ENCODE results near the gene ZNF488. TPM values are rescaled to one million over a fixed set of nuclear protein-coding genes. Genes with fewer than 3 reads are reported as not detected.

Gene ZNF488
- polyA plus RNA-seq, 4 donors: 4.1 to 6.8 (median 5.6) TPM

- no peak for DNase-seq (ENCODE audit: low read depth in 4 of 4, low spot score in 2 of 4)
These were observed 15.5 kb downstream of the ZNF488 start for GRCh38 chr10:47368431-47369180.

DNA sequence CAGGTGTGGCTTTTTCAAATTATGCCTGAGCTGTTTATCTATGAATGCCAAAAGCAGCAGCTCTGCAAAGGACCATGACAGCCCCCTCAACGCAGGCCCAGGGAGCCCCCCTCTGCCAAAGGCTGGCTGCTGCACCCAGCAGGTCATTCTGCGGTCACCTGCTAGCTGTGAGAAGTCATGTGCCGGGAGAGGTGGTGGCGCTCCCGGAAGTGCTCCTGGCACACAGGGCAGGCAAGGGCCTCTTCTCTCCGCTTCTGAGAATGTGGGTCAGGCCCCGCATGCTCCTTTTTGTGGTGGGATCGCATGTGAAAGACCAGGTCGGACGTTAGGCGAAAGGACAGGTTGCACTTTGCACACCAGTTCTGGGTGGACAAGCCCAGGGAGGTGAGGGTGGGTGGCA, 16.4 kb downstream of the ZNF488 start:
- no peak for DNase-seq (ENCODE audit: low read depth in 4 of 4, low spot score in 2 of 4)

DNA sequence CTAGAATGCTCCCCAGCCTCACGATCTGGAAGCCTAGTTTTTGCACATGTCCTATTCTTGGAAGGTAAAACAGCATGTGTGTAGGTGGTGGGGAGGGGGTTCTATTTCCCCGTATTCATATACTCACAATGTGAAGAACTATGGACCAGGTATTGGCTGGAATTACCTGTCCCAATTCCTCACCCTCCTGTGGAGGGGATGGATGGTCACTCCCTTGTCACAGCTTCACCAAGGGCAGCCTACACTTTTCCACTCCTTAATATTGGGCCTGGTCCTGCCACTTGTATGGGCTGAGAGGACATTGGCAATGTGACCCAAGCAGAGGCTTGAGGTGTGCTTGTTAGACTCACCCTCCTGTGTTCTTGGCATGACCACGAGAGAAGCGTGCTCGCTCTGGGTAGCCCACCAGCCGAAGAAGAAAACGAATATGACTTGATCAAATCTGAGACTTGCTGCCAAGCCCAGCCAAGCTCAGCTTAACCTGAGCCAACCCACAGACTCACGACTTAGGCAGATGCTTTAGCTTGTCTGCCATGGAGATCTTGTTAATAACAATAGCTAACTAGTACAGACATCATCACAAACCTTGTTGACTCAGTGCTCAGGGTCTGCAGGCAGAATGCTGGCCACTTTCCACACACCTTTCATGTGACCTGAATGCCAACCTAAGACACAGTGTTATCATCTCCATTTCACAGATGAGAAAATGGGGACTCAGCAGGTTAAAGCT, 17.2 kb downstream of the ZNF488 start:
- DNase-seq (ENCODE audit: low read depth in 4 of 4, low spot score in 2 of 4): no peak

DNA sequence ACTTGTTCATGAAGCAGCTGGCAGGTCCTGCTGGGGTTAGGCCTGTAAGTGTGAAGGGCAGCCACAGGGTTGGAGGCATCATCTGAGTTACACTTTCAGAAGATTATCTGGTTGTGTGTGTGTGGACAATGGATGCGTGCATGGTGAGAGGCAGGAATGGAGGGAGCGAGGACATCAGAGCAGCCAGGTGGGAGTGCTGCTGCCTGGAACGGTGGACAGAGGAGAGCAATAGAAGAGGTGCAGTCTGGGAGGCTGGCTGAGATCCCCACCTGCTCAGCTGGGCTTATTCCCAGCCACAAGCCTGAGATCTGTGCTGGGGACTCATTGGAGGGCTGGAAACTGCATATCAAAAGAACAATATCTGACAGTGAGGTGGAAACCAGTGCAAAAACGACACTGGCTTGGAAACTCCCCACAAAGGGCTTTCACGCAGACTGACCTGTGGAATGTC, 17.9 kb downstream of the ZNF488 start:
- DNase-seq (ENCODE audit: low read depth in 4 of 4, low spot score in 2 of 4): no peak

GRCh38 chr10:47365431-47366180, 18.5 kb downstream of the ZNF488 start:
- no peak for DNase-seq (ENCODE audit: low read depth in 4 of 4, low spot score in 2 of 4)

DNA sequence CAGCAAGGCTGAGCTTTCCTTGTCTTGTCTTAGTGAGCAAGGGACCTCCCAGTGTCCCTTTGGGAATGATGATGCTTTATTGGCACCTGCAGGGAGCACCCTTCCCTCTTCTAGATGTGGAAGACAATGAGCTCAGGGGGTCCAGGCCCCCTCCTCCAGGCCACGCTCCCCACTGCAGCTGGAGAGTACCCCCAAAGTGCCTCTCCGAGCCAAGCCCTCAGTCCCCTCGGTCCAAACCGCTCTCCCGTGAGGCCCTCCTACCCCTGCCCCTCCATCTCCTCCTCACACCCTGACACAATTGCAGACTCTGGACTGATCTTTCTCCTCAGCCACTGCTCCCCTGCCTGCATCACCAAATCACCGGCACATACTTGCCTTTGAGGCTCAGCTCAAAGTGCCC, 19.2 kb downstream of the ZNF488 start:
- no peak for DNase-seq (ENCODE audit: low read depth in 4 of 4, low spot score in 2 of 4)

- DNase-seq (ENCODE audit: low read depth in 4 of 4, low spot score in 2 of 4): no peak
These were observed 19.7 kb downstream of the ZNF488 start for GRCh38 chr10:47364366-47364765.

DNA sequence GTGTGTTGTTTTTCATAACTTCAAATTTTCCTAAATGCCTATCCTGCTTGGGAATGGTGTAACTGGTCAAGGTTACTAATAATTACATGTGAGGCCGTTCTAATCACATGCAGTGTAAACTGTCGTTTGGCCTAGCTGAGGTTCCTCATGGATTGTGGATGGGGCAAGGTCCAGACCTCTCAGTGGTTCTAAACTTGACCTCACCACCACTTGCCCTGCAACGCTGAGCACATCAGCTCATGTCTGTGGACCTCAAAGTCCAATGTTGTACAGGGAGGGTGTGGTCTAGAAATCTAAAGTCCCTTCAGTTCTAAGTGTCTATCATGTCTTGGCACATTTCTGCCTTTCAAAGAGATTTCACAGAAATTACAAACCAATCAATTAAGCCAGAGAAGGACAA, 20.3 kb downstream of the ZNF488 start:
- no peak for DNase-seq (ENCODE audit: low read depth in 4 of 4, low spot score in 2 of 4)

- no peak for DNase-seq (ENCODE audit: low read depth in 4 of 4, low spot score in 2 of 4)
These were observed 21.9 kb downstream of the ZNF488 start for GRCh38 chr10:47362199-47362598.

DNA sequence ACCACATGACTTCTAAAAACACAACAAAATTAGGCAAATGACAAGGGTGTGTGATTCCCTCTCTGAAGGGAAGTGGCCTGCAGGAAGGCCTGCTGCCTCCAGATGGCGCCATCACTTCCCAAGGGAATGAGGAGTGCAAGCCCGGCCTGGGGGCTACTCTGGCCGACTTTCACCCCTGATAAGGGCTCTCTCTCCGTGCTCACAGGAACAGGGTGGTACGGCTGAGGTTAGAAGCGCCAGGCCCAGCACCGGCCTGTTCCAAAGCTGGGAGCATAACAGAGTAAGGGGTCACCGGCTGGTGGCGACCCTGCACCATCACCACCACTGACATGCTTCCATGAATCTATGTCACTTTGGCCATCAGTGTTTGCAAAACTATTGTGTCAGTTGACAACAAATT, 22.8 kb downstream of the ZNF488 start:
- DNase-seq (ENCODE audit: low read depth in 4 of 4, low spot score in 2 of 4): no peak

DNA sequence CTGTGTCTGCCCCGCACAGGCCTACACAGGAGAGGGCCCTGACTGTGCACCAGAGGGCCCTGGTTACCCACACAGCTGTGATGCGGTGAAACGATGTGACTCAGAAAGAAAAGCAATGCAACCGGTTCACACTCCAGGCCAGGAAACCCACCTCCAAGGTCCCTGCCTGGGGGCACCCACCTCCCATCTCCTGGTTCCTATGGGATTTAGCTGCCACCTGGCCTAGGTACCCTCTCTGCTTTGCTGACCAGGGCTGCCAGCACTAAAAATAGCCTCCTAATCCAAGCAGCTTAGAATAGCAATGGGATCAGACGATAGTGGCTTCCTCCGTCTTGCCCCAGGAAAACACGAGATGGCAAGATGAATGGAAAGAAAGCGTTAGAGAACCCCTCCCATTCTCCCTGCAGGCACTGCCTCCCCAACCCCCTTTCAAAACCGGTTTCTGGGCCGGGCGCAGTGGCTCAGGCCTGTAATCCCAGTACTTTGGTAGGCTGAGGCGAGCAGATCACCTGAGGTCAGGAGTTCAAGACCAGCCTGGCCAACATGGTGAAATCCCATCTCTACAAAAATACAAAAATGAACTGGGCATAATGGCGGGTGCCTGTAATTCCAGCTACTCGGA, 23.6 kb downstream of the ZNF488 start:
- DNase-seq (ENCODE audit: low read depth in 4 of 4, low spot score in 2 of 4): no peak

GRCh38 chr10:47359626-47360418, 24.3 kb downstream of the ZNF488 start:
- DNase-seq (ENCODE audit: low read depth in 4 of 4, low spot score in 2 of 4): no peak

DNA sequence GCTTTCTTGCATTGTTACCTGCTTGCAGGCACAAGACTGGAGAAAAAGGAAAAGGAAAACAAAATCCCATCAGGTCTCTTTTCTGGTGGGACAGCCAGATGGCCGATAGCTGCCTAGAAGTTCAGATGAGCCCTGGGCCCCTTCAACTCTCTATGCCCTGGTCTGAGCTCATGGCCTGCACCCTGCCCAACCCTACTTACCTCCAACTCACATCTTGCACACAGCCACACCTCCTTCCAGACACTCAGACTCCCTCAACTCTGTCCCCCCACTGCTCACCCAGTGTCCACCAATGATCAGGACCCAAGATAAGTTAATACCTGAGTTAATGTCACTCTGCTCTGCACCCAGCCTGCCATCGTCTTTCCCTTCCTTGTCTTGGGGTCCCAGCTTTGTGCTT, 25.0 kb downstream of the ZNF488 start:
- DNase-seq (ENCODE audit: low read depth in 4 of 4, low spot score in 2 of 4): no peak

DNA sequence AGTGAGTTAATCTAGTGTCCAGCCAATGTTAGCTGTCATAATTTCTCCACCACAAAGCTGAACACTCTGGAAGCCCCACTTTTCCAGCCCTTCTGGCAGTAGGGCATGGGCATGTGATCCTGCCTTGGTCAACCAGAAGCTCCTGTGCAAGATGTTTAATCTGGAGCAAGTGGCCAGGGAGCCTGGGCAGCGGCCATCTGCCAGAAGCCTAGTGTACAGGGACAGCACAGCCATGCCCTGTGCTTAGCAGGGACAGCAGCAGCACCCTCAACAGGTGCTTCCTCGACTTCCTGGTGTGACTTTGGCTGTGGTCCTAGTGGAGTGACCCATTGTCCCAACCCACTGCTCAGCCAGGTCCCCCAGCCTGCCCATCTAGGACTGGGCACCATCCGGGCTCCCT, 25.6 kb downstream of the ZNF488 start:
- no peak for DNase-seq (ENCODE audit: low read depth in 4 of 4, low spot score in 2 of 4)

DNA sequence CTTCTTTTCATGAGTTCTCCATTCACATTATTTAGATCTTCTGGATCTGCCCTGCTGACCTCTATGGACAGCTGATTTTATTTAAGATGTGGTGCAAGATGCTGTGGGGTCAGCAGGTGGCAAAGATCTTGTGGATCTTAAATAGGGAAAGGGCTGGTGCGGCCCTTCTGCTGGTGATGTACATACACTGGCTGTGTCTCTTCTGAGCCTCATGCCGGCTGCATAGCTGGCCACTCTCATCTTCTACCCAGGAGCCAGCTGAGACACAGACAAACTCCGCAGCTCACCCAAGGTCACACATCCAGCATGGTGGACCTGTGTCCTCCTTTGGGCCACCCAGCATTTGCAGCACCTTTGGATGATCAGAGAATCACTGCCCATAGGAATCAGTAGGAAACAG, 26.2 kb downstream of the ZNF488 start:
- no peak for DNase-seq (ENCODE audit: low read depth in 4 of 4, low spot score in 2 of 4)

DNA sequence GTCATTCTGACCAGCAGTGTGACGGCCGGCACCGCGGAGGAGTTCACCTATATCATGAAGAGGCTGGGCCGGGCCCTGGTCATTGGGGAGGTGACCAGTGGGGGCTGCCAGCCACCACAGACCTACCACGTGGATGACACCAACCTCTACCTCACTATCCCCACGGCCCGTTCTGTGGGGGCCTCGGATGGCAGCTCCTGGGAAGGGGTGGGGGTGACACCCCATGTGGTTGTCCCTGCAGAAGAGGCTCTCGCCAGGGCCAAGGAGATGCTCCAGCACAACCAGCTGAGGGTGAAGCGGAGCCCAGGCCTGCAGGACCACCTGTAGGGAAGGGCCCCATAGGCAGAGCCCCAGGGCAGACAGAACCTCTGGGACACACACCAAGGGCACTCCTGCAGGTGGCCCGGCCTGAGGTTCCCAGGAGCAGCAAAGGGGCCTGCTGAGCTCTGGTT, 26.9 kb downstream of the ZNF488 start:
- no peak for DNase-seq (ENCODE audit: low read depth in 4 of 4, low spot score in 2 of 4)

DNA sequence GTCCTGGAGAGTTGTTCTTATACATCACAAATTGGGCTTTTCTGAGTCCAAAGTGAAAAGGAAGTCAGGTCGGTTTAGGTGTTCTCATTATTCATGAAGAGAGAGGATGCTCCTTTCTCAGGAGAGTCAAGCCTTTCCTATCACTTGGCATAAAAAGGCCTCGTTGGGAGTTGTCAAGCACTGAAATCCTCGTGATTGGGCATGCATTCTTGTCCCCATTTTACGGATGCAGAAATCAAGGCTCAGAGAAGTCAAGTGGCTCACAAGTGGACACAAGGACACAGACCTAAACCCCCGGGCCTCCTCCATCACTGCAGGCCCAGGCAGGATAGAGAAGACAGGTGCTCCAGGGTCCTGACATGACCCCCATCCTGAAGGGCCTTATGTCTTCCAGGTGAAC, 27.4 kb downstream of the ZNF488 start:
- no peak for DNase-seq (ENCODE audit: low read depth in 4 of 4, low spot score in 2 of 4)

DNA sequence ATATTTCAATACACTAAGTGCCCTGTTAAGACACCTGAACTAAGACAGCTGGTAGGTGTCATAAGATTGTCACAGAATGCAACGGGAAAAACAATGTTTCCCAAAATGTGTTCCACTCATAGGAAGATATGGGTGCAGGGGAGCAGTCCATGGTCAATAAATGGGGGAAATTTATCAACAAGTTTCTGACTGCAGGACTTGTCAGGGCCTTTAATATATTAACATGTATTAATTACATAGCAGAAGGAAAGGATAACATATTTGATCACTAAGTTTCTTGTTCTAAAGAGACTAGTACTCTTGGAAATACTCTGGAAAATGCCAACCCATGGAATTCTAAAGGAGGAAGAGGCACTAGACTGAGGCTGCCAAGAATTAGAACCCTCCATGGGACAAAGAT, 29.2 kb downstream of the ZNF488 start:
- DNase-seq (ENCODE audit: low read depth in 4 of 4, low spot score in 2 of 4): no peak

DNA sequence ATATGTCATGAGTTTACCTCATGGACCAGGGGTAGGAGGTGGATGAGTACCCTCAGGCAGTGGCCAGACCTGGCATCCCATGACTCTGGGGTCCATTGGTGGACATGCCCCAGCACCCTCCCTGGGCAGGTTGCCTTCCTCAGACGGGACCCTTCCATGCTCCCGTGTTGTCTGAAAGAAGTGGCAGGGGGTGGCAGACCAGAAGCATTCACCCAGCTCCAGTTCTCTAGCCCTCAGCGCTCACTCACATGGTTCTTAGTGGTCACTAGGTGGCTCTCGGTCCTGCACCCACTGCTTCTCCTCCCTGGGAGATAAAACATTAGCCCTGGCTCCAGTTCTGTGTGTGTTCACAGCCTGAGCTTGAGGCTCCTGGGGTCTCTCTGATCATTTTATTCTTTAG, 29.9 kb downstream of the ZNF488 start:
- DNase-seq (ENCODE audit: low read depth in 4 of 4, low spot score in 2 of 4): no peak

DNA sequence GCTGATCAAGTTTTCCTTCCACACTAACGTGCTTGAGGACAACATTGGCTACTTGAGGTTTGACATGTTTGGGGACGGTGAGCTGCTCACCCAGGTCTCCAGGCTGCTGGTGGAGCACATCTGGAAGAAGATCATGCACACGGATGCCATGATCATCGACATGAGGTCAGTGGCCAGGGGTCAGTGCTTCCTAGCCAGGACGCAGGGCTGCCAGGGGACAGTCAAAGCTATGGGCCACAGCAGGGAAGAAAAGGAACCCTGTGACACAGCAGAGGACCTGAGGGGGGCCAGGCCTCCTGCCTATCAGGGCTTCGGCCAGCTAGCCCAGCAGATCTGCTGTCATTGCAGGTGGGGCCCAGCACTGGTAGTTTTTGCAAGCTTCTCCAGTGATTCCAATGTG, 30.7 kb downstream of the ZNF488 start:
- DNase-seq (ENCODE audit: low read depth in 4 of 4, low spot score in 2 of 4): no peak
